H54 (cell line): ENCODE data around the gene CNDP1.

ENCODE experiments used
- DNase-seq: peaks from one replicate; pipeline ENCODE4 v3.0.0; 2011; ENCODE audit warnings: low spot score, mixed read lengths; ENCODE audit not compliant: insufficient read length
- FAIRE-seq: peaks from 3 replicates; lab custom pipeline; 2011; peaks lifted over from hg19 to GRCh38; lab: Jason Lieb, UNC
- POLR2A ChIP-seq: IDR thresholded peaks from 2 replicates; pipeline ENCODE4 v1.6.1; 2011; ENCODE audit warnings: low read depth, mild to moderate bottlenecking, low read length

The CNDP1 gene, protein sequence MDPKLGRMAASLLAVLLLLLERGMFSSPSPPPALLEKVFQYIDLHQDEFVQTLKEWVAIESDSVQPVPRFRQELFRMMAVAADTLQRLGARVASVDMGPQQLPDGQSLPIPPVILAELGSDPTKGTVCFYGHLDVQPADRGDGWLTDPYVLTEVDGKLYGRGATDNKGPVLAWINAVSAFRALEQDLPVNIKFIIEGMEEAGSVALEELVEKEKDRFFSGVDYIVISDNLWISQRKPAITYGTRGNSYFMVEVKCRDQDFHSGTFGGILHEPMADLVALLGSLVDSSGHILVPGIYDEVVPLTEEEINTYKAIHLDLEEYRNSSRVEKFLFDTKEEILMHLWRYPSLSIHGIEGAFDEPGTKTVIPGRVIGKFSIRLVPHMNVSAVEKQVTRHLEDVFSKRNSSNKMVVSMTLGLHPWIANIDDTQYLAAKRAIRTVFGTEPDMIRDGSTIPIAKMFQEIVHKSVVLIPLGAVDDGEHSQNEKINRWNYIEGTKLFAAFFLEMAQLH

DNA sequence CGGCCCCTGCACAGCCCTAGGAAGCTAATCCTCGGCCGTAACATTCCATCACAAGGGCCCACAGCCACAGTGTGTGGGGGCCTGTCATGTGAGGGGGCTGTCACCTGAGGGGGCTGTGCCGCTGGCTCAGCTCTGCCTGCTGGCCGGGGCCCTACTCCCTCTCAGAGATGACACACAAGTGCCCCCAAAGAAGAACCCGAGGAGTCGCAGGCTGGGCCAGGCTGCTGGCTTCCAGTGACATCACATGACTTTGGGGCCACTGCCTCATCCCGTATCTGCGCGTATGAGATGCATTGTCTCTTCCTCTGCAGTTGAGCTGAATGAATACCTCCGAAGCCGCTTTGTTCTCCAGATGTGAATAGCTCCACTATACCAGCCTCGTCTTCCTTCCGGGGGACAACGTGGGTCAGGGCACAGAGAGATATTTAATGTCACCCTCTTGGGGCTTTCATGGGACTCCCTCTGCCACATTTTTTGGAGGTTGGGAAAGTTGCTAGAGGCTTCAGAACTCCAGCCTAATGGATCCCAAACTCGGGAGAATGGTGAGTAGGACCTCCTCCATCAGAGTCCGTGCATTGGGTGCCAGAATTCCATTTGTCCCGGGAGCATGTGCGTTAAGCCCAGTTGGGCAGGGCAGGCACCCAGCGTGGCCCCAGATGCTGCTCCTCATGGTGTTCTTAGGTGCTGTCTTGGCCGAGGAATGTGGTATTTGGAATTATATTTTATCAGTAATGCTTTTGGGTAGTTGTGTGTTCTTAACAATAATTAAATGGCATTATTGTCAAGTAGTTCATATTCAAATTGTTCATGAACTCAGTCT, at the start of gene CNDP1:
Gene CNDP1 (plus strand): TSS at position 351 of the 820 bp plus-strand sequence. CDS start 168 bp downstream, at position 519.
- TF ChIP-seq POLR2A: no peak
- no peak for FAIRE-seq
- no peak for DNase-seq

DNA sequence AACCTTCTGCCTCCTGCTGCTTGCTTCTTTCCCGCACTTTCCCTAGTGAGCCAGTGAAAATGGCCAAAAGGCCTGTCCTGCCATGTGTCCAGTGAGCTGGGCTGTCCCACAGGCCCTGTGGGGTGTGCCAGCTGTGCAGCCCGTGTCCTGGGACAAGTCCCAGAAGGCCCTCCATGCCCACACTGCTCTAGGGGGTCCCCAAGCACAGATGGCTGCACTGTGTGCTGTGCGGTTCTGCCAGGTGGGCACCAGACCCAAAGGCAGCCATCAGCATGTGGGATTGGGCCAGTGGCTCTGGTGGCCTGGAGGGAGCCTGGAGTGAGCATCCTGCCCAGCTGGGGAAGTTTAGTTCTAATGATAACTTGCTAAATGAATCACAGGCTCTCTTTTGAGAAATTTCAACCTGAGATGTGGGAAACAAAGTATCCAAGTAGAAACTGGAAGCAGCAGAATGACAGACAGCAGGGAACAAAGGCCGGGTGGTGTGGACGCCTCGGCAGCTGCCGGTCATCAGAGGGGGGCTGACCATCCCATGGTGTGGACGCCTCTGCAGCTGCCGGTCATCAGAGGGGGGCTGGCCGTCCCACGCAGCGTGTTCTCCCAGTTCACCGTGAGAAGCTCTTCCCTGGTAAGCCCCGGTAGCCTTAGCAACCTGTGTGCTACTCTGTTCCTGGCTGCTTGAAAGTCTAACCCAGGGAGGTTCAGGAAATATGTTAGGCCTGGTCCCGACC, 48.0 kb upstream of the CNDP1 start:
- DNase-seq: no peak
- FAIRE-seq: no peak
- TF ChIP-seq POLR2A: no peak

DNA sequence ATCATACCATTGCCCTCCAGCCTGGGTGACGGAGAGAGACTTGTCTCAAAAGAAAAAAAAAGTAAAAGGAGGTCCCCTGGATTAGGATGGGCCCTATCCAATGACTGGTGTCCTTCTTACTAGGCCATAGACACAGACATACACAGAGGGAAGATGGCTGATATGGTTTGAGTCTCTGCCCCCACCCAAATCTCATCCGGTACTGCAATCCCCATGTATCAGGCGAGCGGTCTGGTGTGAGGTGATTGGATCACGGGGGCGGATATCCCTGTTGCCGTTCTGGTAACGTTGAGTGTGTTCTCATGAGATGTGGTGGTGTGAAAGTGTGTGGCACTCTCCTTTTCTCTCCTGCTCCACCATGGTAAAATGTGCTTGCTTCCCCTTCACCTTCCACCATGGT, 45.9 kb upstream of the CNDP1 start:
- DNase-seq: no peak
- no peak for FAIRE-seq
- no peak for TF ChIP-seq POLR2A

DNA sequence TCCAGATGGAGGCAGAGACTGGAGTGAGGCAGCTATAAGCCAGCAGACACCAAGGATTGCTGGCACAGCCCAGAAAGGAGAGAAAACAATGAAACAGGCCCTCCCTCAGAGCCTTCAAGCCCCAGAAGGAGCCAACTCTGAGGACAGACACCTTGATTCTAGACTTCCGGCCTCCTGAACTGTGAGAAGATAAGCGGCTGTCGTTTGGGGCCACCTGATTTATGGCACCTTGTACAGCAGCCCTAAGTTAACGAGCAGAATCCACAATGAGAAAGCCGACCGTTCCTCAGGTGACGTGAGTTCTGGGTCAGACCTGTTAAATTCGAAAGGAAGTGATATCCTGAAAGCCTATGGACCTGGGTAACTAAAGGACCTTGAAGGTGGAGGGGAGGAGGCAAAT, 45.4 kb upstream of the CNDP1 start:
- no peak for FAIRE-seq
- DNase-seq: no peak
- TF ChIP-seq POLR2A: no peak

DNA sequence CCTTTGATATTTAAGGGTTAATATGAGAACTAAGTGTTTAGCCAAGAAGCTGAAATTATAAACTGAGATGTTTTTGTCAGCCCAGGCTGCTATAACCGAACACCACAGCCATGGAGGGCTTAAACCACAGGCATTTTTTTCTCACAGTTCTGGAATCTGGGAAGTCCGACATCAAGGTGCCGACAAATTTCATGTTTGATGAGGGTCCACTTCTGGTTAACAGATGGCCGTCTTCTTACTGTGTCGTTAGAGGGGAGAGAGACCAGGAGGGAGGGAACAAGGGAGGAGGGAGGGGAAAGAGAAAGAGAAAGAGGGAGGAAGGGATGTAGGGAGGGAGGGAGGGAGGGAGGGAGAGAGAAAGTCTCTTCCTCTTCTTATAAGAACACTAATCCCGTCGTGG, 44.6 kb upstream of the CNDP1 start:
- FAIRE-seq (no peak), DNase-seq (no peak)
- TF ChIP-seq POLR2A: no peak

DNA sequence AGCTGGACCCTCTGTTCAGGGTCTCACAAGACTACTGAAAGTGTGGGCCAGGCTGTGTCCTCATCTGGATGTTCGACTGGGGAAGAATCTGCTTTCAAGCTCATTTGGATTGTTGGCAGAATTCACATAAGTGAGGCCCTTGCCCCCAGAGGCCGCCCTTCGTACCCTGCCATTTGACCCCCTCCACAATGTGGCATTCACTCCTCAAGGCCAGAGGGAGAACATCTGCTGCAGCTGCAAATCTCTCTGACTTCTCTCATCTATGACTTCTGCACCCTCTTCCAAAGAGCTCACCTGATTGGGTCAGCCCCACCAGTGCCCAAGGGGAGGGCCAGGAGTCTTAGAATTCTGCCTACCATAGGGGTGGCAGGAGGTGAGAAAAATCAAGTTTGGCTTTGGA, 42.0 kb upstream of the CNDP1 start:
- no peak for FAIRE-seq
- no peak for TF ChIP-seq POLR2A
- no peak for DNase-seq

DNA sequence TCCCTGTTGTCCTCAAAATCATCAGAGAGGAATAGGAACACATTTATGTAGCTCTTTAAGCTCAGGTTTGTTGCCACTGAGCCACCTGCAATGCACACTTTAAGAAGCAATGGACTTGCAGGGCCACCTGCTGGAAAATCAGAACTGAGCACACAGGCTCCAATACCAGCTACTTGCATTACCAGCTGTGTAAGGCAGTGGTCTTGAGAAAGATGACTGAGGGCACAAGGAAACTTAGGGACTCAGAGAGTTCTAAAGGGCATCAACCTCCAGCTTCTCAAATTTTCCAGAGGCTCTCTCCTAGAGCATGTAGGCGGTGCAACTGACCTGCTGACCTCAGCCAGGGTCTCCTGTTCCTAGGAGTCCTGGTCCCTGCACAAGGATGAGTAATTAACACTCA, 40.6 kb upstream of the CNDP1 start:
- FAIRE-seq (no peak), DNase-seq (no peak)

DNA sequence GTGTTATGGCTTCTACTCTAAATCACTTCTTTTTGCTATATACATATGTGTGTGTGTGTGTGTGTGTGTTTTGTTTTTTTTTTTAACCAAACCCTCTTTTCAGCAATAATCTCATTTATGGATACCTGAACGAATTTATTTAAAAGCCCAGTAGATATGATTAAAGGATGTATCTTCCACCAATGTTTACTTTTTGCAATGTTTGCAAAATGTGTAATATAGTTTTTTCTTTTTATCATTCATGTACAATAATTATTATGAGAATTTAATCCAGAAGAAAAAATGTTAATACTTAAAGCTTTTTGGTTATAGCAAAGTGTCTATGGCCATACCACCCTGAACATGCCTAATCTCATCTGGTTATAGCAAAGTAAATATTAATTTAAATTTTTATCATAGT, 39.8 kb upstream of the CNDP1 start:
- FAIRE-seq: no peak

More for the DNA sequence above, 40.6 kb upstream of the CNDP1 start:
- TF ChIP-seq POLR2A: no peak

DNA sequence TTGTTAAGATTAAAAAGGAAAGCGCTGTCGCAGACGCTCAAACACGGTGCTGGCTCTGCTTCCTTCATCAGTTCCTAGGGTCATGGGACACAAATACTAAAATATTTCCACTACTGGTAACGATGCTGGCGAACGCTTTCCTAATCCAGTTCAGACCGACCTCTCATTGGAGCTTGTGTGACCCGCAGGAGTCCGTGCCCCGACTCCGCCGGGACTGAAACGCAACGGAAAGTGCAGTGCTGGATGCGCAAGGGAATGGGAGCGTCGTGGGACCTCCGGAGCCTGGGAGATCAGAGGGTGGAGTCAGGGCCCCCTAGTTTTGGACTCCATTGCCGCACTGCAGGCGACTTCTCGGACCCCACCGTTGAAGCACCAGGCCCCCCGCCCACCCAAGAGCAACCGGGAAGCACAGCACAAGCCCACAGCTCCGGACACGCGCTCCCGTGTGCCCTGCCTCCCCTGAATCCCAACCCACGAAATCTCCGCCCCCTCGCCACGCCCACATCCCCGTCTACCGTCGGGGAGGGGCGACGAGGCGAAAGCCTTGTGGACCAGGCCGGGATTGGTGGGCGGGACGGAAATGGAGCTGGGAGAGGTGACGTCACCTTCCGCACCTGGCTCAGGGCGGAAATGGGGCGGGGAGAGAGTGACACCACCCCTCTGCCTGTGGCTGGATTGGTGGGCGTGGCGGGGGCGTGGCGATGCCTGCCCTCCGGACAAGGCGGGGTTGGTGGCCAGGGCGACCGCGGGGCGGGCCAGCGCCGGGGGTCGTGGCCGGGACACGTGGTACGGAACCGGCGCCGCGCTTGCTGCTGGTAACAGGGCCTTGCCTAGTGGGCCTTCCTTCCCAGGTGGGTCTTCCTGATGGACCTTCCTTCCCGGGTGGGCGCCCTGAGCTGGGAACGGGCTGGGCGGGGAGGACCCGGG, 38.5 kb upstream of the CNDP1 start, which contains the start of gene CNDP2:
Gene CNDP2 (plus strand): TSS at position 783 of the 927 bp plus-strand sequence. CDS start 3,611 bp downstream, outside the sequence.
- peak; percentile 56 for TF ChIP-seq POLR2A
- DNase-seq (peak; percentile 61), FAIRE-seq (no peak)

More for the DNA sequence above, 39.8 kb upstream of the CNDP1 start:
- no peak for TF ChIP-seq POLR2A
- DNase-seq: no peak

DNA sequence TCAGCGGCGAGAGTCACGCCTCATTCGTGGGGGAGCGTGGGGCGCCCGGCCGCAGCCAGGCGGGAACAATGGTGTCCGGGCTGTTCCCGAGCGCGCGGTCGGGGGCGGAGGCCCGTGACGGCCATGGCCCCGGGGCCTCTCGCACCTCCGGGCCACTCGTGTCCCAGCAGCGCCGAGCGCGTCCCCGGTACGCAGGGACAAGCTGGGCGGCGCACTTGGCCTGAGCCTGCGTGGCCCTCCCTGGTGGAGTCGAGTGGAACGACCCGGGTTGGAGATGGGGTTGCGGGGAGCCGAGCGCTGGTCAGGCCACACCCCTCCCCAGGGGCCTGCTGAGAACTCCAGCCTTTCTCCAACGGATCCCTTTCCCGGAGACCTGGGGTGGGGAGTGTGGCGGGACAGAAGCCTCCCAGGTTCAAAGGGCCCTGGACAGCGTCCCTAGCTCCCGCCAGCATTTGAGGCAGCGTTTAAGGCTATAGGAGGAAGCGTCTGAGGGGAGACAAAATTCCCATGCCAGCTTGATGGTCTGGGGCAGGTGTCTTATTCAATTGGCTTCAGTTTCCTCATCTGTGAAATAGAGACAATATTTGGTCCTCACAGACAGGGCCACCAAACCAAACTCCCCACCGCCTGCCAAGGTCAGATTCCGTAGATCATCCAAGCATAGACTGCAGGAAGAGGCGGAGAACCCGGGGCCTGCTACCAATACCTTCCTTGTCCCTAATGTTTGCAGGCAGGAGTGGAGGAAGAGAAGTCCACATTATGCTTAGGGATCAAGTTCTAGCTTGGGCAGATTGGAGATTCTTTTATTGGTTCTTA, 37.6 kb upstream of the CNDP1 start:
- FAIRE-seq (no peak), DNase-seq (peak; percentile 12)
- TF ChIP-seq POLR2A: no peak

DNA sequence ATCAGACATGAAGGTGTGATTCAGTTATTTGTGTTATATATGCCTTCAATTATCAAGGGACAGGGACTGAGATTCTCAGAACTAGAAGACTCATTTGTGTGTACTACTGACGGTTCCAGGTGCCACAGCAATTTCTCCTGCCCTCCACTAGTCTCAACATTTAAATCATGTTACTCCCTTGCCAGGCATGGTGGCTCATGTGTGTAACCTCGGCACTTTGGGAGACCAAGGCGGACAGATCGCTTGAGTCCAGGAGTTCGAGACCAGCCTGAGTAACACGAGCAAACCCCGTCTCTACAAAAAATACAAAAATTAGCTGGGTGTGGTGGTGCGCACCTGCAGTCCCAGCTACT, 37.0 kb upstream of the CNDP1 start:
- FAIRE-seq (no peak), DNase-seq (no peak)
- no peak for TF ChIP-seq POLR2A

DNA sequence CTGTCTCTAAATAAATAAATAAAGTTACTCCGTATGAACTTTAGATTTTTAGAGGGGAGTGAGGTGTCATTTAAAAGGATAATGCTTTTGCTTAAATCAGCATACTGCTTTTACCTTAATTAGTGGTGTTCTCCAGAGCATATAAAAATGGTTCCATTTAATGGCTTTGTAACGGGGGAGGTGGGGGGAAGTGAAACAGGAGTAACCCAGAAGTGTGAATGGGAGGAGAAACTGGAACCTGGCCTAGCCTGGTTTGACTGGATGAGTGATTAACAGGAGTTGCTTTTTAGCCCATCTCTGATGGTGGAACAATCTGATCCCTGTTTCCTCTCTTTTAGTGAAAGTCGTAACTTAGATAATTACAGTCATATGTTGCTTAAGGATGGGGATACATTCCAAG, 36.5 kb upstream of the CNDP1 start:
- FAIRE-seq: no peak
- DNase-seq: no peak
- TF ChIP-seq POLR2A: no peak
